Measurements from ENCODE around the gene ZFHX2.

Gene ZFHX2

DNA sequence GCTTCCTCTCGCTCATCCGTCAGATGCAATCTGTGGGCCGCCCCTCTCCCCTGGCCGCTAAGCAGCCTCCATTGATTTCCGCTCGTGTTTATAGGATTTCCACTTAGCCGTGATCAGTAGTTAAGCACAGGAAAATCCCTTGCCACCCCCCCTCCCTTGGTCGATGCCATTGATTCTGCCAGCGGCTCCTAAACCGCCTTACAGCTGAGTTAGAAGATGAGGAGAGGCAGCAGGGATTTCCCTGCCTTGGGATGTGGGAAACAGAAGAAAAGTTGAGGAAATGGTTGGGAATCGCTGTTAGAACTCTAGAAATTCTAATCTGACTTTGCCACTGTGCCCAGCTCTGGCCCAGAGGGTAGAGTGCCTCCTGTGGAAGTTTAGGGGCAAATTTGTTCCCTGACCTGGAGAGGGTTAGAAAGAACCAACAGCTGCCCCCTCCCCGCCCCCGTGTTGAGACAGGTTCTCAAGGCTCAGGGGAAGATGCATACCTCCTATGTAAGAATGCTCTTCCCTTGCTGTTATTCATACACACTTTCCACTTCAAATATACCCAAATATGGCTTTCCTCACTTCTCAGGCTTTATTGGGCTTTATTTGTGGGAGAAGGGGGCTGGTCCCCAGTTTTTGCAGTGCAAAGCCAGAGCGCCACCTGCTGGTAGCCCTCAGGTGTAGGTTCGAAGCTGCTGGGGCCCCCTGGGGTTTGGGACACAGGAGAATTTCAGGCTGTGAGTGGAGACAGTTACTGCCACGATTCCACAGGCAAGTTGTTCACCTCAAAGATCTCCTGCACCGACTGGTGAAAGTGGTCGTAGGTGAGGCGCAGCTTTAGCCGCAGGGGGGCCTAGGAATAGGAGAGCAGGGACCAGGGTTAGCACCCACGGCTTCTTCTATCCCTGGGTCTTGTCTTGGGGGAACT lies 7.7 kb upstream of the ZFHX2 start:
- DNase-seq: peak; percentile 68 to 69

GRCh38 chr14:23558346-23559009 lies 6.9 kb upstream of the ZFHX2 start:
- no peak for DNase-seq

DNA sequence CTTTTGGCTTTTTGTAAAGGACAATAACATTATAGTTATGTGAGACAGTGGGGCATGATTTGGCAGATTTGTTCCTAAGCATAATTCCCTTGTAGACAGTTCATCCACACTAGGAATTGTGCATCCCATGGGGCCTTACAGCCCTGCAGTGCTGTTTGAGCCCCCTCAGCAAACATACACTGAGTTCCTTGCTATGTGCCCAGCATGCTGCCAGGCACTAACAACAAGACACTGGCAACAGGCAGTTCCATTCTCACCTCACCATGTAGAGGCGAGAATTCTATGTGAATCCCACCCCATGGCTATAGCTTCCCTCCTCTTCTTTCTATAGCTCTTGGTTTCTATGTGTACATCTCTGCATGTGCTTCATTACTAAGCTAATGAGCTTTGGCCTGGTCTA lies 6.4 kb upstream of the ZFHX2 start:
- DNase-seq: no peak

DNA sequence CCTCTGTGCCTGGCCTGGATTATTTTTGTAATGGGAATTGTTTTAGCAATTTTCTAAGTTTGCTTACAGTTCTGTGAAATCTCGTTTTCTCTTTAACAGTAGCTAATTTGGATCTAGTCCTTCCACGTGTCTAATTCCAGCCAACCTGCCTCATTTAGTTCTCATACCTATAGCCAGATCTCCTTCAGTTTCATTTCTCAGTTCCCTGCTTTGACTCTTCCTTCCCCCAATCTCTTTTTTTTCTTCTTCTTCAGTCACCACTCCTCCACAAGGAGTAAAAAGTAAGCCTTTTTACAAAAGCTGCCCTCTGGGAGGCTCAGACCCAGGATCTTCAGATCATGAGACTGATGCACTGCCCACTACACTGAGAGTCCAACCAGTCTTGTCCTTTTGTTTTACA lies 6.0 kb upstream of the ZFHX2 start:
- DNase-seq: no peak

DNA sequence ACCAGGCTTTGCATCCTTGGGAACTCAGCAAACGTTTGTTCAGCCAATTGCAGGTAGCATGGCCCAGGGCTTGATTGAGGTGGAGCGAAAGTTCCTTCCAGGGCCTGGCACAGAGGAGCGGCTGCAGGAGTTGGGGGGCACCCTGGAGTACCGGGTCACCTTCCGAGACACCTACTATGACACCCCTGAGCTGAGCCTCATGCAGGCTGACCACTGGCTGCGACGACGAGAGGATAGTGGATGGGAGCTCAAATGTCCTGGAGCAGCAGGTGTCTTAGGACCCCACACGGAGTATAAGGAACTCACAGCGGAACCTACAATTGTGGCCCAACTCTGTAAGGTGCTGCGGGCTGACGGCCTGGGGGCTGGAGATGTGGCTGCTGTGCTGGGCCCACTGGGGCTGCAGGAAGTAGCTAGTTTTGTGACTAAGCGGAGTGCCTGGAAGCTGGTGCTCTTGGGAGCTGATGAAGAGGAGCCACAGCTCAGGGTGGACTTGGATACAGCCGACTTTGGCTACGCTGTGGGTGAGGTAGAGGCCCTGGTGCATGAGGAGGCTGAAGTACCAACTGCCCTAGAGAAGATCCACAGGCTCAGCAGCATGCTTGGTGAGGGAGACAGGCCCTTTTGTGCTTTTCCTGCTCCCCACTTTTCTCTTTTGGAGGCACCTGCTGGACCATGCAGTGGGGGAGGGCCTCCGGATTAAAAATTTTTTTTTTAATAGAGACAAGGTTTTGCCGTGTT lies 5.3 kb upstream of the ZFHX2 start:
- DNase-seq: no peak

DNA sequence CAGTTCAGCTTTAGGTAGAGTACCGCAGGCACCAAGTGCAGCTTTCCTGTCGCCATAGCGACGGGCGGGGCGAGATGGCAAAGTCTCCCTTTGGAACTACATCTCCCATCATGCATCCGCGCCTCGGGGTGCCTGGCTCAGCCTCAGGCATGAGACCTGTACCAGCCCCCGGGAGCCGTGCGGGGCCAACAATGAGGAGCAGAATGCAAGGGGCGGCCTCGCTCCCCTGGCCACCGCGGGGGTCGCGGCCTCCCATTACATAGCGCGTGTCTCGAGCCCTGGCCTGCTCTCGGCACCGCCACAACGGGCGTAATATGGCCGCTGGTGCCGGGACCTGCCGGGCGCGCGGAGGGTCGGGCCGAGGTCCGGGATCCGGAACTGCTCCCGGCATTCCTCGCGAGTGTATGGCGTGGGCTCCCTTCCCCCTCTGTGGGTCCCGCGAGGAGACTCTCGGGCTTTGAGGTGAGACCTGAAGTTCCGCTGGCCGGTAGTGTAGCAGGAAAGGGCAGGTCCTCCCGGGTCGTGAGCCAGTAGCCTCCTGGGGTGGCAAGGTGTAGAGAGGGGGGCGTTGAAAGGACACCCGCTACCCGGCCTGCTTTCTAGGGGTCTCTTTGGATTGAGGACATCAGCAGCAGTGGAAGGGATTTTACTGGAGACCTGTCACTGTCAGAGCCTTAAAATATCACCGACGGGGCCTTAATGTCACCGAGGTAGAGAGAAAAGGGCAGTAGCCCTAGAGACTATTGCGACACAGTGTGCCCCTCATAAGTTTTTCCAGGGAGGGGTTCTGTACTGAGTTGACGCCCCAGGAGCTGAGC lies 4.5 kb upstream of the ZFHX2 start, which contains the start of gene THTPA:
TSS of gene THTPA (plus strand) at position 390 of the 818 bp plus-strand sequence. CDS start 487 bp downstream, outside the sequence.
- DNase-seq: peak; percentile 94

DNA sequence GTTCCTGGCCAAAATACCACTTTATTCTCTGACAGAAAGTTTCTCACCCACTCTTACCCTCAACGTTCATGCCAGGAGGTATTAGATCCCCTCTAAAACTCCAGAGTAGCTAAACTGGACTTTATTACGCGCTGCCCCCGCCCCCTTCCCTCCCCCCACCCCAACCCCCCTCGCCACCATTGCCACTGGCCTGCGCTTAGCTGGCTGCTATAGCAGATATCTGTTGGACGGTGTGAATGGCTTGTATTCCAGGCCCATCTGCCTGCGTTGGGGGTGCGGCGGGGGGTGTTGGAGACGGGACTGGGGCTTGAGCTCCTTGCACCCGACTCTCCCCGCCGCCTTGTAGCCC lies 3.9 kb upstream of the ZFHX2 start:
- DNase-seq: no peak

DNA sequence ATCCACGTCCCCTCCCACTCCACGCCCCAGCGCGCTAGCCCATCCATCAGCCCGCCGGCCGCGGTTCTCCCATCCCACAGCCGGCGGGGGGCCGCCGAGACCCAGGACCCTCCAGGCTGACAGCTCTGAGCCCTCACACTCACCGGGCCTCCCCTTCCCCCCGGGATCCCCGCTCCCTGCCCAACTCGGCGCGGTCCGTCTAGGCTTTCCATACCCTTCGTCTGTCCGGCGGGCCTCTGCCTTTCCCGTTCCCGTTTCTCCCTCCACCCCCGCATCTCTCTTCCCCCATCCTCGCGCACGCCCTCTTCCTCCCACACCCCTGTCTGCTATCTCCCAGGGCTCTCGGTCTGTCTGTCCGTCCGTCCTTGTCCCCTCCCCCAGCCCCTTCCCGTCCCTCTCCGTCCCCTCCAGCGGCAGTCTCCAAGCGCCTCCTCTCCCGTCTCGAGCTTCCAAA lies 726 bp downstream of the ZFHX2 start:
- DNase-seq: no peak

- DNase-seq: no peak
Measured at GRCh38 chr14:23550131-23550811, 1.3 kb downstream of the ZFHX2 start.

- DNase-seq: no peak
Measured at GRCh38 chr14:23548351-23549318, 2.9 kb downstream of the ZFHX2 start.

DNA sequence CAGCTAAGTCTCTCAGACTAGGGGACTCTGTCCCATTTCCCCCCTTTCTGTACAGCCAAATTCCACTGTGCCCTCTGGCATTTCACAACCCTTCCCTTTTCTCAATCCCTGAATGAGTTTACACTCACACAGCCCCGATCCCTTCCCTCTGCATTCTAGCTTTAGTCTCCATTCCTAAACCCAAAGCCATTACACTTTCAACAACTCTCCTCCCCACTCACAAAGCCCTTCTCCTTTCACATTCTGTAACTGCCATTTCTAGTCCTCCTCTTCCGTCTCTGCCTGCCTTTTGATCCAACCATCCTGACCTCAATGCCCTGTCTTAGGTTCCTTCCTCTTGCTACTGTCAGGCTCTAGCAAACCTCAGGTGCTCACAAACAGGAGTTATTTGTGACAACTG lies 3.6 kb downstream of the ZFHX2 start:
- no peak for DNase-seq

DNA sequence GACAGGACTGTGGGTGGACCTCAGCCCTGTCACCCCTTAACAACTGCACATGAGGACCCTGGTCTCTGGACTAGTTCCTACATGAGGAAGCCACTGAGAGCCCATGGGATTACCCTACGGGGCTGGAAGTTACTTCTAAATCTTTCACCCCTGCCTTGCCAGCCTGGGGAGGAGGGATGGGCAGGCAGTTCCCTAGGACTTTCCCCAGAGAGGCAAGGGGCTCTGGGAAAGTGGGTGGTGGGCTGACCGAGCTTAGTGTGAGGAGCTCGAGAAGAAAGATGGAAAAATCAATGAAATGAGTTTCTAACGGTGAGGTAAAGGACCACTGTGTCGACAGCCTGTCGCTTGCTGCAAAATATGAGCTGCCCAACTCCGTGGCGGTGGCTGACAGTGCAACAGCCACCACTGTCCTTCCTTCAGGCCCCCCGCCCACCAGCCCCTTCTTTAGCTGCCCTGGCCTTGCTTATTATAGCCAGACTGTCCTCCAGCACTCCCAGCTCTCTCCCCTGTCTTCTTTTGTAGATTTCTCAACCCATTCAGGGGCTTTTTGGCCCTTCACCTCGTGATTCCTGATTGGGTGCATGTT lies 5.0 kb downstream of the ZFHX2 start:
- DNase-seq: no peak

DNA sequence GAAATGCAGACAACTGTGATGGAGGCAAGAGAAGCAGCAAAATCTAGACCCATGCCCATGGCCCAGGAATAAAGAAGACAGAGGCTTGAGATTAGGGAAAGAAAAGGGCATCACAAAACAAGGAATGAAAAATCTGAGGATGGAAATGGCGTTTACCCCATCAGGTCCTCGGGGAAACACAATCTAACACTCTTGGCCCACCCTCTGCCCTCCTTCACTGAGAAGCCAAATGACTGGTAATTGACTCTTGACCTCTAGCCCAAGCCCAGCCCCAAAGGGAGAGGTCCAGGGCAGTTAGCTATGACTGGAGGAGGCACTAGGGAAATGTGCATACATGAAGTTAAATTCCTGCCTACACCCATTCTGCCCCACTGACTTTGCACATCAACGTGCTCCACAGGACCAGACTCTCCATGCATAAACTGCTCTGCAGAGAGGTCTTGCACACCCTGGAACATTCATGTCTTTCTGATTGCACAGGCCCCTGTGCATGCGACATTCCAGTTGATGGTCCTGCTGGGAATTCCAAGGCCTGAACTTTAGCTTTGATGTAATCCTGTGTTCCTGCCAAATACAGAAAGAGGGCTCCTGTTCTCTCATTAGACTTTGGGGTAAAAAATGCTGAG lies 5.7 kb downstream of the ZFHX2 start:
- no peak for DNase-seq

- DNase-seq: no peak
Measured at GRCh38 chr14:23544511-23545447, 6.8 kb downstream of the ZFHX2 start.

DNA sequence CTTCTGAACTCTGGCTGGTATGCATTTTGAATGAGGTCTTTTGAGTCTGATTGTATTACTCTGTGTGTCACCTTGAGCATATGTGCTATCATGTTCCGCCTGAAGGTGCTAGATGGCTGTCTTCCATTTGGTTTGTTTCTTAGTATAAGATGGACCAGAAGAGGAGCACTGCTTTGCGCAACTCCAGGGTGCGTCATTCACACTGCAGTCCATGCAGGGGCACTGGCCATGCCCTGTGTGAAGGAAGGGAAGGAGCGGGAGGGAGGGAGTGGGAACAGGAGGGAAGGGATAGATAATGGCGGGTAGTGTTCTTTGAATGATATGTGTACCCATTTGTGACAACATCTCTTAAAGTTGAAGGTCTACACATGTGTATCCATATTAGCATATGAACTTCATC lies 8.2 kb downstream of the ZFHX2 start:
- no peak for DNase-seq

DNA sequence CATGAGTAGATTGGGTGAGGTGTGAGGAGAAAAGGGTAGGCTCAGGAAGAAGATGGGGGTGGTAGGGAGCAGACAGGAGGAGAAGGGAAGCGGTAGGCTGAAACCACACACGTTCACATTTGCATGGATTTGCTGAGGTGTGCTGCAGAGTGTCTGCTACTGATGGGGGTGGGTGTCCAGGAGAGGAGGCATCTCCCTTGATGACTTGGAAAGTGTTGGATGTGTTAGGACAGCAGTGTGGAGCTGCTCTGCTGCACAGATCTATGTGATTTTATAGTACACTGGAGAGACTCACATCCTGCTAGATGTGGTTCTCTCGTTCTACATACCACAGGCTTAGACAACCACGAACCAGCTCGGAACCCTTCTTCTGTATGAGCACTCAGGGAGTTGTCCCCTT lies 9.3 kb downstream of the ZFHX2 start:
- DNase-seq: no peak

DNA sequence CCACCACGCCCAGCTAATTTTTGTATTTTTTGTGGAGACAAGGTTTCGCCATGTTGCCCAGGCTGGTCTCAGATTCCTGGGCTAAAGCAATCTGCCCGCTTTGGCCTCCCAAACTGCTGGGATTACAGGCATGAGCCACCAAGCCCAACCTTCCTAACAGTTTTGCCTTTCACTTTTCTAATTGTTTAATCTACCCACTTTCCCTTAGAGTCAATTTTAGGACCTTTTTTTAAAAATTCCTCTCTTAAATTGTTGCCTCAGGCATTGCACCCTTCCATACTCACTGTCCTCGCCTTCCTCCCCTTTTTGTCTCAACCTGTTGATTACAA lies 11.5 kb downstream of the ZFHX2 start:
- DNase-seq: no peak

DNA sequence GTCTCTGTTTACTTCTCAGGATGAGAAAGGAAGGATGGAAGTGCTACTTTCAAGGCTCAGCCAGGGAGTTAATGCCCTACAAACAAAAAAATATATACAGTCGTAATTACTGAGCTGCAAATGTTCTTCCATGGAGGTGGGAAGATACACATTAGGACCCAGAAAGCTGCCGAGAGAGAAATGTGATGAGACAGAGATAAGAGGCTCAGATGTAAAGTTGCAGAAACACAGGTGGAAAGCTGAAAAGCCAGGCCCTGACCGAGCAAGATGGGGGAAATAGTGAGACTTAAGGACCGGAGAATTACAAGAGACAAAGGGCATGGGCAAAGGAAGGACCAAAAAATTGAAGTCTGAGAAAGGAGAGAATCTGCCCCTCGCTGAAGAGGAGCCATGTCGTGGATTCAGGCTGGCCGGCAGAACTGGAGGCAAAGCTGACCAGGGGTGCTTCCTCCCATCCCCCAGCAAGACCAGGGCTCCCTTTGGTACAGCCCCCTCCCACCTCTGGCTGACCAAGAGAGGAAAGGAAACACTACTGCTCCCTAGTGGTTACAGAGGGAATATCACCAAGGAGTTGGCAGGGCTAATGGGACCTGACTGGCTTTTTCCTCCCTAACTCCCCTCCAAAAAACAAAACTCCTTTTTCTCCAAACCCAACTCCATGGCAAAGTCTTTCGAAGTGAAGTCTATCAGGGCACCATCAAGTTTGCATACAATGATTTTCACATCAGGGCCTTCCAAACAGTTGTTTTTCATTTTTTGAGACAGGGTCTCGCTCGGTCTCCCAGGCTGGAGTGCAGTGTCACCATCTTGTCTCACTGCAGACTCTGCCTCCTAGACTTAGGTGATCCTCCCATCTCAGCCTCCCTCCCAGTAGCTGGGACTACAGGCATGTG lies 12.1 kb downstream of the ZFHX2 start:
- DNase-seq: peak in 1 of 2 donors; percentile 26

Data from activated CD4-positive, alpha-beta T cell treated with anti-CD3 and anti-CD28 coated beads for 4 hours (primary cell).